C4-2B (cell line): Measurements from ENCODE around the gene FOCAD.

Experiments
- CTCF ChIP-seq: fragments of 450-650 bp; conservative IDR thresholded peaks from 2 replicates; pipeline ENCODE4 v1.5.1; 2017; ENCODE audit warnings: mild to moderate bottlenecking
- ZFX ChIP-seq: fragments of 450-650 bp; IDR thresholded peaks from 2 replicates; pipeline ENCODE4 v1.6.1; 2017

GRCh38 chr9:21043841-21044240 is 359.8 kb downstream of the FOCAD start:
- TF ChIP-seq CTCF = no peak
- no peak for TF ChIP-seq ZFX
